Vagina (tissue), 2 donors: ENCODE measurements around the gene NUDT3. TPM values are rescaled to one million over a fixed set of nuclear protein-coding genes. Genes with fewer than 3 reads are reported as not detected.
A peak's percentile ranks its signal among the peaks of the same experiment; 100 is the strongest.
"Not testable (repeated sequence)": the region's sequence is repeated elsewhere in the genome, so short reads cannot be mapped to it uniquely, and the experiment has no call there.

ENCODE experiments used
- DNase-seq, 2 donors: peaks; one replicate each; pipeline ENCODE4 v3.0.0-alpha.2; 2017; ENCODE audit errors: extremely low spot score in 2 of 2
- H3K27ac ChIP-seq: fragments of 200-600 bp; sonication (generic); one replicate; pipeline ENCODE4 v1.5.1; 2019
- H3K27me3 ChIP-seq: fragments of 200-600 bp; sonication (generic); one replicate; pipeline ENCODE4 v1.5.1; 2019
- H3K36me3 ChIP-seq, 2 donors: fragments of 200-600 bp; sonication (generic); one replicate each; pipeline ENCODE4 v1.5.1; 2017 to 2019
- H3K4me1 ChIP-seq: fragments of 200-600 bp; sonication (generic); one replicate; pipeline ENCODE4 v1.5.1; 2019
- H3K4me3 ChIP-seq, 2 donors: fragments of 200-600 bp; sonication (generic); 1 replicate in 1 of 2; 2 replicates in 1 of 2; pipeline ENCODE4 v1.5.1; 2016 to 2019
- H3K9me3 ChIP-seq: fragments of 200-600 bp; sonication (generic); one replicate; pipeline ENCODE4 v1.5.1; 2019
- CTCF ChIP-seq, 3 experiments: fragments of 450-650 bp in 2 of 3; fragments of 200-600 bp in 1 of 3; sonication (generic) in 1 of 3; IDR thresholded peaks; one replicate each; pipeline ENCODE4 v1.5.1; 2017 to 2019; ENCODE audit warnings: antibody characterized with exemption in 3 of 3, mild to moderate bottlenecking in 2 of 3, moderate library complexity in 2 of 3
- POLR2A ChIP-seq, 2 donors: fragments of 450-650 bp; IDR thresholded peaks; one replicate each; pipeline ENCODE4 v1.6.1; 2017; ENCODE audit warnings: antibody characterized with exemption in 2 of 2, mild to moderate bottlenecking in 2 of 2, moderate library complexity in 2 of 2
- POLR2AphosphoS5 ChIP-seq, 2 donors: sonication (generic); formaldehyde crosslinking; IDR thresholded peaks; one replicate each; pipeline ENCODE4 v1.9.0; 2017; ENCODE audit warnings: antibody characterized with exemption in 2 of 2, mild to moderate bottlenecking in 2 of 2, low read depth in 1 of 2; ENCODE audit not compliant: insufficient read depth in 1 of 2
- intact Hi-C: fragments of 100-400 bp; cut with DNase I; formaldehyde crosslinking; loops from one replicate; pipeline ENCODE4 v1.15.1; 2023
- total RNA-seq: library from RNA; depleted of rRNA; stranded (reverse); fragments of >200 nt; gene quantifications from one replicate; pipeline ENCODE4 v1.2.3, GENCODE V29; 2016

Gene NUDT3
- total RNA-seq, 1 donor from 2014 or later = 27.0 TPM

- DNase-seq = no peak
- no peaks in the 10 kb centered on the region for H3K27me3 ChIP-seq
- peaks cover 0 to 7% of the 10 kb centered on the region in 2 donors for H3K36me3 ChIP-seq
- intact Hi-C loops = no loop called here
- H3K9me3 ChIP-seq = no peaks in the 10 kb centered on the region
- no peak overlapping the region for H3K27ac ChIP-seq
- TF ChIP-seq POLR2AphosphoS5 (IDR thresholded peaks at IDR 0.05; ENCODE audit: insufficient read depth in 1 of 2, low read depth in 1 of 2) = no peak
- no peak for TF ChIP-seq POLR2A (IDR thresholded peaks at IDR 0.05)
- no peak for TF ChIP-seq CTCF (IDR thresholded peaks at IDR 0.05)
- H3K4me3 ChIP-seq = no peak overlapping the region
- H3K4me1 ChIP-seq = no peaks in the 10 kb centered on the region
Measured at GRCh38 chr6:34276191-34276590, 116.3 kb downstream of the NUDT3 start.

- H3K27ac ChIP-seq = no peak overlapping the region
- intact Hi-C loops = no loop called here
Measured at GRCh38 chr6:34275128-34275804, 117.2 kb downstream of the NUDT3 start.

GRCh38 chr6:34274129-34274528 lies 118.3 kb downstream of the NUDT3 start:
- H3K4me1 ChIP-seq = no peaks in the 10 kb centered on the region
- TF ChIP-seq CTCF (IDR thresholded peaks at IDR 0.05) (no peak), POLR2AphosphoS5 (IDR thresholded peaks at IDR 0.05; ENCODE audit: insufficient read depth in 1 of 2, low read depth in 1 of 2) (no peak), POLR2A (IDR thresholded peaks at IDR 0.05) (no peak)
- no peaks in the 10 kb centered on the region for H3K36me3 ChIP-seq
- H3K4me3 ChIP-seq = no peak overlapping the region
- DNase-seq = no peak
- no peaks in the 10 kb centered on the region for H3K27me3 ChIP-seq
- no peaks in the 10 kb centered on the region for H3K9me3 ChIP-seq
- intact Hi-C loops = no loop called here
- no peak overlapping the region for H3K27ac ChIP-seq

More at GRCh38 chr6:34275128-34275804, 117.2 kb downstream of the NUDT3 start:
- DNase-seq = no peak
- Histone ChIP-seq H3K4me1 (no peaks in the 10 kb centered on the region), H3K4me3 (no peak overlapping the region), H3K36me3 (peaks cover 0 to 7% of the 10 kb centered on the region in 2 donors), H3K9me3 (no peaks in the 10 kb centered on the region), H3K27me3 (no peaks in the 10 kb centered on the region)
- TF ChIP-seq POLR2A (IDR thresholded peaks at IDR 0.05) = no peak
- TF ChIP-seq POLR2AphosphoS5 (IDR thresholded peaks at IDR 0.05; ENCODE audit: insufficient read depth in 1 of 2, low read depth in 1 of 2) = no peak
- TF ChIP-seq CTCF (IDR thresholded peaks at IDR 0.05) = no peak

DNA sequence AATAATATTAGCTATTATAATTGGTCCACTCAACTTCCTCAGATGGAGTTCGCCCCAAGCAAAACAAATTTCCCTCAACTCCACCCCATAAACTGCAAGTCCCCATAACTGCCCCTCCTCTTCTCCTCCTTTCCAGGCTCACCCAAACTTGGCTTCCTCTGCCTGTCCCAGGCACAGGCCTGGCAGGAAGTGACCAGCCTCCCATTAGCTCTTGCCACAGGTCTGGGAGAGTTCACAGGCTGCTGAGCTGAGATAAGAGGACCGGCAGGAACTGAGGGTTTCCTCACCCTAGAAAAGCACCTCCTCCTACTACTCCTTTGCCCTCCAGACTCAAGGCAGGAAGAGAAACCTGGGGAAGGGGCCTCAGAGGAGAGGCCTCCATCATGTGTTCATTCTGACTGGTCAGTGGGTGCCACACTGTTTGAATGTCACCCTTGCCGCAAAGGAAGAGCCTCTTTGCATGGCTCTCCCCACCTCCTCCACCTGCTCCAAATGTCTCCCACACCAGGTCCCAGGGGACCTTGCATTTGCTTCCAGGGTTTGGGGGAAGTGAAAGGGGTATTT lies 119.1 kb downstream of the NUDT3 start:
- DNase-seq = no peak
- no peak for TF ChIP-seq POLR2A (IDR thresholded peaks at IDR 0.05)
- TF ChIP-seq POLR2AphosphoS5 (IDR thresholded peaks at IDR 0.05; ENCODE audit: insufficient read depth in 1 of 2, low read depth in 1 of 2) = peak in 1 of 2 donors; percentile 57
- no peak overlapping the region for H3K4me3 ChIP-seq
- no peaks in the 10 kb centered on the region for H3K27me3 ChIP-seq
- intact Hi-C loops = no loop called here
- H3K36me3 ChIP-seq = no peaks in the 10 kb centered on the region
- H3K9me3 ChIP-seq = no peaks in the 10 kb centered on the region
- H3K4me1 ChIP-seq = no peaks in the 10 kb centered on the region
- no peak overlapping the region for H3K27ac ChIP-seq

DNA sequence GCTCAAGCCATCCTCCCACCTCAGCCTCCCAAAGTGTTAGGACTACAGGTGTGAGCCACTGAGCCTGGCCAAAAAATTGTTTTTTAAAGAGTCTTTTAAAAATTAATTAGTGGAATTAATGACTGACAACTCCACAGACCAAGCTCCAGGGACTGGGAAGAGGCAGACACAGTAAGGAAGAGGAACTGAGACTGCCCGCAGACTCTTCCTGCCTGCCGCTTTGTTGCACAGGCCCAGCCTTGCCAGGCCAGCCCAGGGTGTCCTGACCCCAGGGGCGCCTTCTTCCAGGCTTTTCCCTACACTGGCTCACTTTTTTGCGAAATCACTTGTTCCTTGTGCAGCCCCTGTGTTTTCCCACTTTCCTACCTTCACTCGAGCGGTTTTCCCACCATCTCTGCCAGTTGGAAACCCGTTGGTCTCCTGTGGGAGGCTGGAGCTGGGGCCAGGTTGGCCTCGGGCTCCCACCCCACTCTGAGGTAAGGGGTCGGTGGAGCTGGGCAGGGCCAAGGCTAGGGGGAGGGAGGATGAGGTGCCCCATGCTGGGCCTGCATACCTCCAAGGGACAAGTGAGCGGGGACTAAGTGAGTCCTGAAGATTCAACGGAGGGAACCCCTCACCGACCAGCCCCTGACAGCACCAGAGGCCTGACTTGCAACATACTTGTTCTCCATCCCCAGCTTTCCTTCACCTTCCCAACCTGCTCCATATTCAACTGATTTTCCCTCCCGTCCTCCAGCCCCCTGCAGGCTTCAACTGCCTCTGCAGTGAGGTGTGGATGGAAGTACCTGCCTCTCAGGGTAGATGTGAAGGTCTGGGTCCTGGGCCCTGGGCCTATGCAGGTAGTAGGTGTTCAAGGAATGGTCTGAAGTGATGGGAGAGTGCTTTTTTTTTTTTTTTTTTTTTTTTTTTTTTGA lies 120.2 kb downstream of the NUDT3 start:
- intact Hi-C loops = no loop called here
- no peak for TF ChIP-seq POLR2A (IDR thresholded peaks at IDR 0.05)
- TF ChIP-seq CTCF (IDR thresholded peaks at IDR 0.05) = no peak
- no peak for TF ChIP-seq POLR2AphosphoS5 (IDR thresholded peaks at IDR 0.05; ENCODE audit: insufficient read depth in 1 of 2, low read depth in 1 of 2)

GRCh38 chr6:34269658-34270341 lies 122.7 kb downstream of the NUDT3 start:
- H3K4me3 ChIP-seq, intact Hi-C loops, H3K4me1 ChIP-seq, H3K36me3 ChIP-seq, H3K27ac ChIP-seq, DNase-seq, H3K9me3 ChIP-seq, H3K27me3 ChIP-seq: not testable (repeated sequence)

More for the DNA sequence above, 120.2 kb downstream of the NUDT3 start:
- no peak overlapping the region for H3K4me3 ChIP-seq
- no peaks in the 10 kb centered on the region for H3K27me3 ChIP-seq
- H3K36me3 ChIP-seq = no peaks in the 10 kb centered on the region
- no peaks in the 10 kb centered on the region for H3K4me1 ChIP-seq
- no peak for DNase-seq
- no peaks in the 10 kb centered on the region for H3K9me3 ChIP-seq
- H3K27ac ChIP-seq = no peak overlapping the region

GRCh38 chr6:34269132-34269531 lies 123.3 kb downstream of the NUDT3 start:
- H3K36me3 ChIP-seq, intact Hi-C loops, H3K4me3 ChIP-seq, H3K4me1 ChIP-seq, H3K27ac ChIP-seq, DNase-seq, H3K27me3 ChIP-seq, H3K9me3 ChIP-seq: not testable (repeated sequence)
